Stimulated activated CD8-positive, alpha-beta memory T cell treated with anti-CD3 and anti-CD28 coated beads, Interleukin-2, amount 100 ng/mL, for 48 hours (primary cell): Measurements from ENCODE around the gene DOK7.
"Not testable (repeated sequence)": the region's sequence is repeated elsewhere in the genome, so short reads cannot be mapped to it uniquely, and the experiment has no call there.

Experiments
- DNase-seq, 2 donors: peaks; one replicate each; pipeline ENCODE4 v3.0.0-alpha.2; 2020; ENCODE audit warnings: low read depth in 2 of 2

The DOK7 gene

GRCh38 chr4:3442959-3443749, 20.0 kb upstream of the DOK7 start:
- DNase-seq: peak; percentile 57 to 62

- DNase-seq: no peak
These were observed 19.3 kb upstream of the DOK7 start for GRCh38 chr4:3443750-3444309.

- DNase-seq: no peak
These were observed 18.6 kb upstream of the DOK7 start for GRCh38 chr4:3444351-3445110.

GRCh38 chr4:3445111-3445820, 17.8 kb upstream of the DOK7 start:
- DNase-seq: no peak

- DNase-seq: no peak
These were observed 17.1 kb upstream of the DOK7 start for GRCh38 chr4:3445829-3446545.

GRCh38 chr4:3446631-3447320, 16.3 kb upstream of the DOK7 start:
- DNase-seq: no peak

GRCh38 chr4:3447431-3448395, 15.4 kb upstream of the DOK7 start:
- no peak for DNase-seq

GRCh38 chr4:3449047-3449573, 14.0 kb upstream of the DOK7 start:
- DNase-seq: no peak

- no peak for DNase-seq
These were observed 13.3 kb upstream of the DOK7 start for GRCh38 chr4:3449574-3450534.

GRCh38 chr4:3450643-3451042, 12.5 kb upstream of the DOK7 start:
- DNase-seq: no peak

- no peak for DNase-seq
These were observed 11.2 kb upstream of the DOK7 start for GRCh38 chr4:3451956-3452355.

- no peak for DNase-seq
These were observed 10.7 kb upstream of the DOK7 start for GRCh38 chr4:3452376-3452775.

GRCh38 chr4:3455596-3455995, 7.5 kb upstream of the DOK7 start:
- DNase-seq: not testable (repeated sequence)

GRCh38 chr4:3458371-3458770, 4.7 kb upstream of the DOK7 start:
- DNase-seq: no peak

- DNase-seq: not testable (repeated sequence)
These were observed 4.0 kb upstream of the DOK7 start for GRCh38 chr4:3459156-3459555.

GRCh38 chr4:3460926-3461325, 2.2 kb upstream of the DOK7 start:
- no peak for DNase-seq

GRCh38 chr4:3461515-3462291, 1.4 kb upstream of the DOK7 start:
- no peak for DNase-seq
